ENCODE data around the gene CATSPERD.

GRCh38 chr19:5692723-5693194 lies 27.7 kb upstream of the CATSPERD start:
- TF ChIP-seq CTCF (IDR thresholded peaks at IDR 0.05) (no peak), POLR2A (IDR thresholded peaks at IDR 0.05) (no peak)
